Stimulated activated CD4-positive, alpha-beta T cell treated with anti-CD3 and anti-CD28 coated beads, Interleukin-15, amount 100 ng/mL, for 24 hours (primary cell): ENCODE results near the gene EFCAB14.
"Not testable (repeated sequence)": the region's sequence is repeated elsewhere in the genome, so short reads cannot be mapped to it uniquely, and the experiment has no call there.

Source experiments
- DNase-seq: peaks from one replicate; pipeline ENCODE4 v3.0.0-alpha.2; 2020

EFCAB14 gene

GRCh38 chr1:46718727-46719622 lies at the start of gene EFCAB14:
EFCAB14 (minus strand) TSS chr1:46719114; CDS start chr1:46718087, 1,027 bp downstream.
- DNase-seq = peak; percentile 99

GRCh38 chr1:46768445-46768844 lies 49.5 kb upstream of the EFCAB14 start:
- DNase-seq = no peak

- no peak for DNase-seq
These were observed 48.9 kb upstream of the EFCAB14 start for GRCh38 chr1:46767649-46768282.

GRCh38 chr1:46764402-46764801 lies 45.5 kb upstream of the EFCAB14 start:
- no peak for DNase-seq

- no peak for DNase-seq
These were observed 42.8 kb upstream of the EFCAB14 start for GRCh38 chr1:46761740-46762139.

GRCh38 chr1:46760558-46761166 lies 41.7 kb upstream of the EFCAB14 start:
- no peak for DNase-seq

- DNase-seq = no peak
These were observed 39.1 kb upstream of the EFCAB14 start for GRCh38 chr1:46757956-46758528.

GRCh38 chr1:46757247-46757955 lies 38.5 kb upstream of the EFCAB14 start:
- DNase-seq = no peak

GRCh38 chr1:46755121-46755520 lies 36.2 kb upstream of the EFCAB14 start:
- no peak for DNase-seq

GRCh38 chr1:46754707-46755106 lies 35.8 kb upstream of the EFCAB14 start:
- DNase-seq = not testable (repeated sequence)

GRCh38 chr1:46753985-46754384 lies 35.1 kb upstream of the EFCAB14 start:
- DNase-seq = no peak

GRCh38 chr1:46749921-46750404 lies 31.0 kb upstream of the EFCAB14 start:
- no peak for DNase-seq

GRCh38 chr1:46749404-46749803 lies 30.5 kb upstream of the EFCAB14 start:
- DNase-seq = no peak

- peak; percentile 10 for DNase-seq
These were observed 28.9 kb upstream of the EFCAB14 start for GRCh38 chr1:46747683-46748288.

GRCh38 chr1:46742069-46742468 lies 23.2 kb upstream of the EFCAB14 start:
- no peak for DNase-seq

GRCh38 chr1:46735708-46736324 lies 16.9 kb upstream of the EFCAB14 start:
- DNase-seq = no peak

- DNase-seq = not testable (repeated sequence)
These were observed 9.5 kb upstream of the EFCAB14 start for GRCh38 chr1:46728327-46728873.

- no peak for DNase-seq
These were observed 6.8 kb upstream of the EFCAB14 start for GRCh38 chr1:46725736-46726108.

GRCh38 chr1:46724991-46725735 lies 6.2 kb upstream of the EFCAB14 start:
- DNase-seq = peak; percentile 69

GRCh38 chr1:46723901-46724300 lies 5.0 kb upstream of the EFCAB14 start:
- no peak for DNase-seq
